NCI-H2081 treated with DMSO at 0.1 percent for 48 hours (cell line): ENCODE measurements around the gene SPRR4.
"Not testable (repeated sequence)": the region's sequence is repeated elsewhere in the genome, so short reads cannot be mapped to it uniquely, and the experiment has no call there.

Source experiments
- DNase-seq: peaks from one replicate; lab custom pipeline; 2025; lab: John Stamatoyannopoulos, UW

SPRR4 gene

GRCh38 chr1:152965853-152966252 is 4.6 kb upstream of the SPRR4 start:
- DNase-seq, result no peak

- DNase-seq, result no peak
These were observed 3.2 kb upstream of the SPRR4 start for GRCh38 chr1:152967201-152967600.

- DNase-seq, result no peak
These were observed 2.2 kb upstream of the SPRR4 start for GRCh38 chr1:152968248-152968647.

GRCh38 chr1:152969036-152969435 is 1.4 kb upstream of the SPRR4 start:
- DNase-seq, result no peak

GRCh38 chr1:152972196-152972886 is 1.9 kb downstream of the SPRR4 start:
- DNase-seq, result no peak

GRCh38 chr1:152976688-152977087 is 6.2 kb downstream of the SPRR4 start:
- no peak for DNase-seq

GRCh38 chr1:152977614-152978013 is 7.2 kb downstream of the SPRR4 start:
- no peak for DNase-seq

- no peak for DNase-seq
These were observed 10.2 kb downstream of the SPRR4 start for GRCh38 chr1:152980676-152981075.

GRCh38 chr1:152981146-152981871 is 10.9 kb downstream of the SPRR4 start:
- no peak for DNase-seq

GRCh38 chr1:152982076-152982475 is 11.6 kb downstream of the SPRR4 start:
- no peak for DNase-seq

- DNase-seq, result no peak
These were observed 12.8 kb downstream of the SPRR4 start for GRCh38 chr1:152983234-152983633.

- DNase-seq, result no peak
These were observed 13.3 kb downstream of the SPRR4 start, which contains the start of gene SPRR1A for GRCh38 chr1:152983743-152984142. SPRR1A (plus strand) TSS chr1:152984081; CDS start chr1:152985231, 1,150 bp downstream.

- no peak for DNase-seq
These were observed 16.1 kb downstream of the SPRR4 start for GRCh38 chr1:152986578-152986977.

GRCh38 chr1:152993186-152993585 is 22.7 kb downstream of the SPRR4 start:
- no peak for DNase-seq

- no peak for DNase-seq
These were observed 25.4 kb downstream of the SPRR4 start for GRCh38 chr1:152995842-152996241.

GRCh38 chr1:152996633-152997400 is 26.4 kb downstream of the SPRR4 start:
- no peak for DNase-seq

- no peak for DNase-seq
These were observed 27.5 kb downstream of the SPRR4 start for GRCh38 chr1:152997901-152998300.

GRCh38 chr1:152998476-152998875 is 28.0 kb downstream of the SPRR4 start:
- DNase-seq, result no peak

- DNase-seq, result no peak
These were observed 29.4 kb downstream of the SPRR4 start for GRCh38 chr1:152999818-153000217.

GRCh38 chr1:153000294-153000693 is 29.8 kb downstream of the SPRR4 start:
- DNase-seq, result no peak

GRCh38 chr1:153001382-153001781 is 30.9 kb downstream of the SPRR4 start, which contains the start of gene SPRR3:
SPRR3 (plus strand) TSS chr1:153001749; CDS start chr1:153003021, 1,272 bp downstream.
- no peak for DNase-seq

GRCh38 chr1:153011235-153011758 is 40.8 kb downstream of the SPRR4 start:
- DNase-seq, result not testable (repeated sequence)
